HEK293 (cell line): Measurements from ENCODE around the gene GOLGA5.

Source experiments
- CTCF ChIA-PET: fragments of 350-600 bp; formaldehyde crosslinking; extraction: SDS; loops from one replicate; lab custom pipeline; 2021; ENCODE audit warnings: antibody characterized with exemption; lab: Yijun Ruan, JAX
- POLR2A ChIA-PET: fragments of 300-600 bp; formaldehyde crosslinking; extraction: SDS; loops from one replicate; lab custom pipeline; 2020; ENCODE audit warnings: antibody characterized with exemption, inconsistent platforms; lab: Yijun Ruan, JAX
- H3K27ac ChIP-seq: fragments of 200-500 bp; sonication (Bioruptor generic); 2 replicates; pipeline ENCODE4 v1.5.1; 2014; ENCODE audit warnings: low read depth, low read length, control low read depth, inconsistent platforms; ENCODE audit errors: extremely low read depth
- H3K36me3 ChIP-seq, 2 experiments: fragments of 200-500 bp in 1 of 2; sonication (Bioruptor generic) in 1 of 2; 1 replicate in 1 of 2; 2 replicates in 1 of 2; pipeline ENCODE4 v1.5.1; 2014 to 2017; ENCODE audit warnings: inconsistent platforms in 2 of 2, low read length in 2 of 2; ENCODE audit not compliant: control insufficient read depth in 2 of 2, insufficient read depth in 1 of 2
- H3K4me1 ChIP-seq: fragments of 200-500 bp; sonication (Bioruptor generic); 2 replicates; pipeline ENCODE4 v1.5.1; 2014; ENCODE audit warnings: mild to moderate bottlenecking, low read length, inconsistent platforms; ENCODE audit not compliant: control insufficient read depth, insufficient read depth
- H3K4me3 ChIP-seq: 2 replicates; pipeline ENCODE4 v1.5.1; 2011; ENCODE audit warnings: low read depth, mild to moderate bottlenecking, control low read depth, low read length, moderate library complexity
- H3K9me3 ChIP-seq: fragments of 200-500 bp; sonication (Bioruptor generic); 2 replicates; pipeline ENCODE4 v1.5.1; 2014; ENCODE audit warnings: low read depth, low read length, inconsistent platforms; ENCODE audit not compliant: control insufficient read depth, insufficient read depth
- HOXA7 ChIP-seq: sonication (generic); formaldehyde crosslinking; IDR thresholded peaks from 2 replicates; pipeline ENCODE4 v1.8.1; 2022; ENCODE audit warnings: missing genetic modification reagents, borderline replicate concordance
- HOXD13 ChIP-seq: sonication (generic); formaldehyde crosslinking; IDR thresholded peaks from 2 replicates; pipeline ENCODE4 v1.8.0; 2022; ENCODE audit warnings: missing genetic modification reagents, borderline replicate concordance
- INSM2 ChIP-seq: fragments of 450-650 bp; formaldehyde crosslinking; IDR thresholded peaks from 2 replicates; pipeline ENCODE4 v1.5.1; 2016; ENCODE audit warnings: missing biosample characterization, missing genetic modification characterization
- TCF7L2 ChIP-seq: IDR thresholded peaks from 2 replicates; pipeline ENCODE4 v1.6.1; 2011; ENCODE audit warnings: low read depth, mild to moderate bottlenecking, inconsistent platforms, low read length, moderate library complexity, borderline replicate concordance
- YY2 ChIP-seq: fragments of 450-650 bp; formaldehyde crosslinking; IDR thresholded peaks from 2 replicates; pipeline ENCODE4 v1.5.1; 2016; ENCODE audit warnings: missing biosample characterization, missing genetic modification characterization
- ZNF10 ChIP-seq: fragments of 450-650 bp; formaldehyde crosslinking; IDR thresholded peaks from 2 replicates; pipeline ENCODE4 v1.5.1; 2017; ENCODE audit warnings: missing biosample characterization, missing genetic modification characterization
- ZNF133 ChIP-seq: fragments of 450-650 bp; formaldehyde crosslinking; IDR thresholded peaks from 2 replicates; pipeline ENCODE4 v1.5.1; 2016; ENCODE audit warnings: missing biosample characterization, missing genetic modification characterization
- ZNF148 ChIP-seq: fragments of 450-650 bp; formaldehyde crosslinking; IDR thresholded peaks from 2 replicates; pipeline ENCODE4 v1.5.0; 2017; ENCODE audit warnings: missing biosample characterization, missing genetic modification characterization, borderline replicate concordance
- ZNF221 ChIP-seq: fragments of 450-650 bp; formaldehyde crosslinking; IDR thresholded peaks from 2 replicates; pipeline ENCODE4 v1.5.1; 2017; ENCODE audit warnings: missing biosample characterization, missing genetic modification characterization, borderline replicate concordance
- ZNF248 ChIP-seq: fragments of 450-650 bp; formaldehyde crosslinking; IDR thresholded peaks from 2 replicates; pipeline ENCODE4 v1.5.1; 2017; ENCODE audit warnings: missing biosample characterization, missing genetic modification characterization
- ZNF311 ChIP-seq: fragments of 450-650 bp; formaldehyde crosslinking; IDR thresholded peaks from 2 replicates; pipeline ENCODE4 v1.5.1; 2017; ENCODE audit warnings: missing biosample characterization, missing genetic modification characterization, borderline replicate concordance
- ZNF37A ChIP-seq: fragments of 450-650 bp; IDR thresholded peaks from 2 replicates; pipeline ENCODE4 v1.5.1; 2018; ENCODE audit warnings: missing biosample characterization, missing genetic modification characterization
- ZNF391 ChIP-seq: fragments of 450-650 bp; formaldehyde crosslinking; IDR thresholded peaks from 2 replicates; pipeline ENCODE4 v1.5.1; 2016; ENCODE audit warnings: low read depth, missing biosample characterization, missing genetic modification characterization, borderline replicate concordance
- ZNF416 ChIP-seq: fragments of 450-650 bp; formaldehyde crosslinking; IDR thresholded peaks from 2 replicates; pipeline ENCODE4 v1.5.1; 2016; ENCODE audit warnings: missing biosample characterization, missing genetic modification characterization
- ZNF423 ChIP-seq: fragments of 450-650 bp; formaldehyde crosslinking; IDR thresholded peaks from 2 replicates; pipeline ENCODE4 v1.5.1; 2016; ENCODE audit warnings: missing biosample characterization, missing genetic modification characterization
- ZNF488 ChIP-seq: fragments of 450-650 bp; formaldehyde crosslinking; IDR thresholded peaks from 2 replicates; pipeline ENCODE4 v1.5.1; 2016; ENCODE audit warnings: missing biosample characterization, missing genetic modification characterization
- ZNF514 ChIP-seq: fragments of 450-650 bp; formaldehyde crosslinking; IDR thresholded peaks from 2 replicates; pipeline ENCODE4 v1.5.1; 2016; ENCODE audit warnings: missing biosample characterization, missing genetic modification characterization
- ZNF518A ChIP-seq: fragments of 450-650 bp; formaldehyde crosslinking; conservative IDR thresholded peaks from 2 replicates; pipeline ENCODE4 v1.5.1; 2016; ENCODE audit warnings: low read depth, missing biosample characterization, missing genetic modification characterization
- ZNF529 ChIP-seq: fragments of 450-650 bp; formaldehyde crosslinking; IDR thresholded peaks from 2 replicates; pipeline ENCODE4 v1.5.1; 2017; ENCODE audit warnings: missing genetic modification characterization, missing biosample characterization; ENCODE audit not compliant: insufficient replicate concordance
- ZNF580 ChIP-seq: fragments of 450-650 bp; formaldehyde crosslinking; IDR thresholded peaks from 2 replicates; pipeline ENCODE4 v1.5.1; 2016; ENCODE audit warnings: missing biosample characterization, missing genetic modification characterization
- ZNF629 ChIP-seq: fragments of 450-650 bp; formaldehyde crosslinking; IDR thresholded peaks from 2 replicates; pipeline ENCODE4 v1.5.1; 2017; ENCODE audit warnings: missing biosample characterization, missing genetic modification characterization
- ZNF654 ChIP-seq: fragments of 450-650 bp; formaldehyde crosslinking; IDR thresholded peaks from 2 replicates; pipeline ENCODE4 v1.5.1; 2016; ENCODE audit warnings: low read depth, missing biosample characterization, missing genetic modification characterization
- ZNF747 ChIP-seq: fragments of 450-650 bp; formaldehyde crosslinking; IDR thresholded peaks from 2 replicates; pipeline ENCODE4 v1.5.1; 2016; ENCODE audit warnings: missing biosample characterization, missing genetic modification characterization
- ZSCAN23 ChIP-seq: fragments of 450-650 bp; formaldehyde crosslinking; IDR thresholded peaks from 2 replicates; pipeline ENCODE4 v1.5.1; 2016; ENCODE audit warnings: missing biosample characterization, missing genetic modification characterization

GOLGA5 gene

GRCh38 chr14:92866901-92867865 lies 73.1 kb downstream of the GOLGA5 start:
- TF ChIP-seq ZNF311 (tag by site-specific recombination) (no peak), ZSCAN23 (no peak), HOXA7 (CRISPR knock-in tag) (no peak), INSM2 (no peak), ZNF529 (no peak), ZNF580 (tag by site-specific recombination) (no peak), ZNF133 (tag by site-specific recombination) (no peak), YY2 (tag by site-specific recombination) (no peak), ZNF514 (tag by site-specific recombination) (no peak), ZNF248 (tag by site-specific recombination) (no peak), ZNF37A (no peak), ZNF148 (tag by site-specific recombination) (no peak)
- ChIA-PET POLR2A (no interaction called here), CTCF (no interaction called here)
- no peaks in the 10 kb centered on the region for H3K9me3 ChIP-seq
- H3K36me3 ChIP-seq = no peaks in the 10 kb centered on the region
- H3K4me1 ChIP-seq = no peaks in the 10 kb centered on the region
- no peak overlapping the region for H3K4me3 ChIP-seq
- H3K27ac ChIP-seq = no peak overlapping the region

- POLR2A ChIA-PET = no interaction called here
- CTCF ChIA-PET = no interaction called here
- H3K36me3 ChIP-seq = no peaks in the 10 kb centered on the region
- no peak overlapping the region for H3K4me3 ChIP-seq
- no peaks in the 10 kb centered on the region for H3K4me1 ChIP-seq
- H3K27ac ChIP-seq = no peak overlapping the region
- H3K9me3 ChIP-seq = no peaks in the 10 kb centered on the region
- TF ChIP-seq ZNF416 (no peak), ZNF629 (tag by site-specific recombination) (no peak), ZNF391 (no peak), ZNF654 (no peak), ZNF221 (tag by site-specific recombination) (no peak), ZNF488 (no peak), ZNF747 (no peak), ZNF518A (tag by site-specific recombination) (no peak), ZNF10 (tag by site-specific recombination) (no peak), TCF7L2 (no peak), HOXD13 (no peak), ZNF423 (tag by site-specific recombination) (no peak)
Measured at GRCh38 chr14:92874962-92875661, 81.0 kb downstream of the GOLGA5 start.
